ENCODE measurements around the gene TNFSF4.
A peak's percentile ranks its signal among the peaks of the same experiment; 100 is the strongest.

The TNFSF4 gene

DNA sequence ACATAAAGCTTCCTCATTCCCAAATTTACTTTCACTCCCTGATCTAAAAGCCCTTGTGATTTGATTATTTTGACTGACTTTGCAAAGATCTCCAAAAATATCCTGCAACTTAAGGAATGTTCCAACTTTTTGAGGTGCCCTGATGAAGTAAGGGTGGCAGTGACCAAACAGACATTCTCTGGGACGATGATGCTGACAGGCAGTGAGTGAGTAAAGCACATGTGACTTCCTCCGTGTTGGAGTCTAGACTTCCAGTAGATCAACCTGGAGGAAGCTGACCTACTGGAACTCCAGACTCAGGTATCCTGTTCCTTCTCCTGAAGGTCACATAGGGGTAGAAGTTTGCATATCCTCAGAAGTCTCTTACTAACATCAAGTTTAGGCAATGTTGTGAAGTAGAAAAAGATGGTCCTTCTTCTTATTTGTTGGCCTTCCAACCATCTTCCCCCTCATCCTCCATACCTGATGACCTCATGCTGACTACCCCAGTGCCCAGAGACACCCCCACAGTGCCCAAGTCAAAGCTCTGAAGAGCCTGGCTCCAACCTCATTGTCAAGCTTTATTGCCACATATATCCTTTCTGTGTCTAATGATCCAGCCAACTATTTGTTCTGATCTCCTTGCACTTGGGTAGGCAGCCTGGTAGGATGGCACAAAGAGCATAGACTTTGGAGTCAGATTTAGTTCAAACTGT, 16.0 kb downstream of the TNFSF4 start:
- peaks cover 14% of the 10 kb centered on the region for H3K4me1 ChIP-seq (ENCODE audit: insufficient read depth, poor library complexity, severe bottlenecking)
- H3K4me3 ChIP-seq (ENCODE audit: severe bottlenecking) = no peak overlapping the region
- no peak for DNase-seq (ENCODE audit: low spot score)
- no peaks in the 10 kb centered on the region for H3K9me3 ChIP-seq (ENCODE audit: severe bottlenecking)
- TF ChIP-seq, protein P1, sequence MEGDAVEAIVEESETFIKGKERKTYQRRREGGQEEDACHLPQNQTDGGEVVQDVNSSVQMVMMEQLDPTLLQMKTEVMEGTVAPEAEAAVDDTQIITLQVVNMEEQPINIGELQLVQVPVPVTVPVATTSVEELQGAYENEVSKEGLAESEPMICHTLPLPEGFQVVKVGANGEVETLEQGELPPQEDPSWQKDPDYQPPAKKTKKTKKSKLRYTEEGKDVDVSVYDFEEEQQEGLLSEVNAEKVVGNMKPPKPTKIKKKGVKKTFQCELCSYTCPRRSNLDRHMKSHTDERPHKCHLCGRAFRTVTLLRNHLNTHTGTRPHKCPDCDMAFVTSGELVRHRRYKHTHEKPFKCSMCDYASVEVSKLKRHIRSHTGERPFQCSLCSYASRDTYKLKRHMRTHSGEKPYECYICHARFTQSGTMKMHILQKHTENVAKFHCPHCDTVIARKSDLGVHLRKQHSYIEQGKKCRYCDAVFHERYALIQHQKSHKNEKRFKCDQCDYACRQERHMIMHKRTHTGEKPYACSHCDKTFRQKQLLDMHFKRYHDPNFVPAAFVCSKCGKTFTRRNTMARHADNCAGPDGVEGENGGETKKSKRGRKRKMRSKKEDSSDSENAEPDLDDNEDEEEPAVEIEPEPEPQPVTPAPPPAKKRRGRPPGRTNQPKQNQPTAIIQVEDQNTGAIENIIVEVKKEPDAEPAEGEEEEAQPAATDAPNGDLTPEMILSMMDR (IDR thresholded peaks at IDR 0.05; ENCODE audit: poor library complexity, severe bottlenecking) = no peak
- H3K27me3 ChIP-seq (ENCODE audit: insufficient read depth, poor library complexity, severe bottlenecking) = no peaks in the 10 kb centered on the region
- no peaks in the 10 kb centered on the region for H3K36me3 ChIP-seq (ENCODE audit: low read depth)
- no peak for ATAC-seq (ENCODE audit: low read depth)
- H3K27ac ChIP-seq (ENCODE audit: poor library complexity, severe bottlenecking) = peak overlapping the region; percentile 38

DNA sequence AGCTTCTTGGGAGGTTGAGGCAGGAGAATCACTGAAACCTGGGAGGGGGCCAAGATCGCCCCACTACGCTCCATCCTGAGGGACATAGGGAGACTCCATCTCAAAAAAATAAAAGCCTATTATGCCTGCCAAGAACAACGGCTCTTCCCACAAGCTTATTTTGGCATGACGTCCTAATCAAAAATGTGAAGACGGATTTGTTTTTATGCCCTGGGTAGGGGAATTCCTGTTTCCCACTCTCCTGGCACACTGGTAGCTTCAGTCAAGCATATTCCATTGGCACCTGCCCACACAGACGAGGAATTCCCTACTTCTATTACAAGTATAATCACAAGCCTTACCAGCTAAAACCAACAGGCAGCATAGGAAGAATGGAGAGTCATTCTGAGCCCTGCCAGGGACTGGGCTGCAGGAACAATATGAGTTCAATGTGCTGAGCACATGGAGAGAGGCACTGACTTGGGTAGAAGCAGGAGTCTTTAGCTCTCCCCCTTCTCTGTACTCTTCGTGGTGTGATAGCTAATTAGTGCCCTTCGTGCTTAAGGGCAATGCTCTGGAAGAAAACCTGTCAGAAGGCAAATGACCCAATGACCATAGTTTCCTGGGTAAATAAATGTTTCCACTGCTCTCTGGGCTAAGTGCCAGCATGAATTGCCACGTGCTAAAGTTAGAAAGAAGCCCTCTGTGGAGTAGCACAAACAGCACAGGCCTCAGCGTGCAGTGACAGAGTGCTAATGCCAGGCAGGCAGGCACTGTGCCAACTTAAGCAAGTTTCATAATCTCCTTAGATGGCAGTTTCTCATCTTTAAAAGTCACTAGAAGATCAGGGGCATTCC, 16.8 kb downstream of the TNFSF4 start:
- ATAC-seq (ENCODE audit: low read depth) = peak; percentile 89

DNA sequence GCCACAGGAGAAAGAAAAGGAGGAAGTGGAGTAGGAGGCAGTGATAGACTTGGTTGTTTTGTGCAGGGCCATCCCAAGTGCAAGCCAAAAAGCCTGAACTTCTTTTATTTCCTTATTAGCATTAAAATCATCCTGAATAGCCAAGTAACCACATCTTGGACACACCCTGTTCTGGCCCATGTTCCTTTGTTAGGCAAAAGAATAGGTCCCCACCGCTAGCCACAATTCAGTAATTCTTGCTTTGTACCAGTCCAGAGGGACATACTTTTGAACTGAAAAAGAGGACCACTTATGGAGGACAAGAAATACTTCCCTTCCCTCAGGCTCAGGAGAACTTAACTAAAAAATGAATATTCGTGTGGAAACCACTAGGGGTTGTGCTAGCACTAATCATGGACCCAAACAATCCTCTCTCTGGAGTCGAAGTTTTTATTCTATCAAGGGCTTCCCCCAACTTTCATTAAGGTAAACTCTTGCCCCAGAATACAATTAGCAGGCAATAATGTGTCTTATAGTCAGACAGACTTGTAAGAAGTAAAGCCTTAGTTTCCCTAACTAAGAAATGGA, 19.4 kb downstream of the TNFSF4 start:
- H3K9me3 ChIP-seq (ENCODE audit: severe bottlenecking) = no peaks in the 10 kb centered on the region
- ATAC-seq (ENCODE audit: low read depth) = no peak
- TF ChIP-seq, protein P1 (IDR thresholded peaks at IDR 0.05; ENCODE audit: poor library complexity, severe bottlenecking) = no peak
- DNase-seq (ENCODE audit: low spot score) = no peak
- no peaks in the 10 kb centered on the region for H3K27me3 ChIP-seq (ENCODE audit: insufficient read depth, poor library complexity, severe bottlenecking)
- H3K4me3 ChIP-seq (ENCODE audit: severe bottlenecking) = no peak overlapping the region
- peaks cover 14% of the 10 kb centered on the region for H3K4me1 ChIP-seq (ENCODE audit: insufficient read depth, poor library complexity, severe bottlenecking)
- no peak overlapping the region for H3K27ac ChIP-seq (ENCODE audit: poor library complexity, severe bottlenecking)
- no peaks in the 10 kb centered on the region for H3K36me3 ChIP-seq (ENCODE audit: low read depth)

More for the DNA sequence above, 16.8 kb downstream of the TNFSF4 start:
- no peak overlapping the region for H3K4me3 ChIP-seq (ENCODE audit: severe bottlenecking)
- peaks cover 14% of the 10 kb centered on the region for H3K4me1 ChIP-seq (ENCODE audit: insufficient read depth, poor library complexity, severe bottlenecking)
- H3K36me3 ChIP-seq (ENCODE audit: low read depth) = no peaks in the 10 kb centered on the region
- TF ChIP-seq, protein P1 (IDR thresholded peaks at IDR 0.05; ENCODE audit: poor library complexity, severe bottlenecking) = no peak
- DNase-seq (ENCODE audit: low spot score) = peak; percentile 85
- H3K9me3 ChIP-seq (ENCODE audit: severe bottlenecking) = no peaks in the 10 kb centered on the region
- no peaks in the 10 kb centered on the region for H3K27me3 ChIP-seq (ENCODE audit: insufficient read depth, poor library complexity, severe bottlenecking)
- H3K27ac ChIP-seq (ENCODE audit: poor library complexity, severe bottlenecking) = peak overlapping the region; percentile 38

DNA sequence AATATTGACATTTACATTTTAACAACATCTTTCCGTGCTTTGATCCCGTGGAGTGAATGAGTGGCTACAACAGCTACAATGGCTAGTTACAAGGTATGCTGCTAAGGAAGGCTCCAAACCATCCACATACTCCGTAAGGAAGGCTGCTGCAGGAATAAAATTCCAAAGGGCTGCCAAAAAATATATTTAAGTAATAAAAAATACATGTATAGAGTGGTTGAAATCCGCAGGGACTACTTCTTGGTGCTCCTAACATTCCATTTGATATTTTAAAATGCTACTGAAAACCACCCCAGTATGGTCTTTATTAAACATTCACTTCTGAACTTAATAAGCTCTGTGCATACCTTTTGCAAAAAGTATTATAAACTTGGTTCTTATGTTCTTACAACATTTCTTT, 25.3 kb downstream of the TNFSF4 start:
- no peak for ATAC-seq (ENCODE audit: low read depth)
- Histone ChIP-seq H3K4me1 (ENCODE audit: insufficient read depth, poor library complexity, severe bottlenecking) (no peaks in the 10 kb centered on the region), H3K9me3 (ENCODE audit: severe bottlenecking) (no peaks in the 10 kb centered on the region), H3K27me3 (ENCODE audit: insufficient read depth, poor library complexity, severe bottlenecking) (no peaks in the 10 kb centered on the region), H3K4me3 (ENCODE audit: severe bottlenecking) (no peak overlapping the region), H3K36me3 (ENCODE audit: low read depth) (no peaks in the 10 kb centered on the region), H3K27ac (ENCODE audit: poor library complexity, severe bottlenecking) (no peak overlapping the region)
- TF ChIP-seq, protein P1 (IDR thresholded peaks at IDR 0.05; ENCODE audit: poor library complexity, severe bottlenecking) = no peak
- DNase-seq (ENCODE audit: low spot score) = no peak
